Hypothalamus (tissue), 51 donors: ENCODE measurements around the gene CCL19.

Experiments
- DNase-seq, 51 donors: peaks; one replicate each; lab custom pipeline; 2025; lab: John Stamatoyannopoulos, UW

CCL19 gene

GRCh38 chr9:34644766-34645314, 46.2 kb downstream of the CCL19 start:
- no peak for DNase-seq

GRCh38 chr9:34642679-34643078, 48.4 kb downstream of the CCL19 start:
- no peak for DNase-seq
